GM10847 (cell line): ENCODE data around the gene NPNT.

ENCODE experiments used
- POLR2A ChIP-seq: IDR thresholded peaks from 2 replicates; pipeline ENCODE4 v1.6.1; 2011; ENCODE audit not compliant: insufficient read length; ENCODE audit errors: extremely low read depth

NPNT gene

GRCh38 chr4:106019771-106020170 lies 124.5 kb downstream of the NPNT start:
- no peak for TF ChIP-seq POLR2A
